K562 (cell line): ENCODE results near the gene NASP. TPM values are rescaled to one million over a fixed set of nuclear protein-coding genes. Genes with fewer than 3 reads are reported as not detected.
A peak's percentile ranks its signal among the peaks of the same experiment; 100 is the strongest.

Experiments used
- ARID2 ChIP-seq: fragments of 450-650 bp; IDR thresholded peaks from 2 replicates; pipeline ENCODE4 v1.6.1; 2017; ENCODE audit warnings: antibody characterized with exemption, mild to moderate bottlenecking
- ATF7 ChIP-seq: fragments of 450-650 bp; IDR thresholded peaks from 2 replicates; pipeline ENCODE4 v1.7.1; 2014; ENCODE audit warnings: mild to moderate bottlenecking, moderate library complexity
- BHLHE40 ChIP-seq: IDR thresholded peaks from 2 replicates; pipeline ENCODE4 v1.6.1; 2011; ENCODE audit warnings: low read length, improper control_type of control experiment
- ESRRA ChIP-seq: fragments of 450-650 bp; IDR thresholded peaks from 2 replicates; pipeline ENCODE4 v1.6.1; 2014; ENCODE audit warnings: low read depth, mild to moderate bottlenecking, moderate library complexity, borderline replicate concordance
- HMGXB4 ChIP-seq: sonication (generic); formaldehyde crosslinking; IDR thresholded peaks from 2 replicates; pipeline ENCODE4 v1.8.1; 2023; ENCODE audit warnings: mild to moderate bottlenecking, missing genetic modification reagents
- MAFK ChIP-seq: IDR thresholded peaks from 2 replicates; pipeline ENCODE4 v1.6.1; 2011; ENCODE audit warnings: low read length, improper control_type of control experiment
- MTA3 ChIP-seq: fragments of 450-650 bp; formaldehyde crosslinking; IDR thresholded peaks from 2 replicates; pipeline ENCODE4 v1.6.1; 2017; ENCODE audit warnings: mild to moderate bottlenecking, borderline replicate concordance
- NFE2 ChIP-seq: IDR thresholded peaks from 2 replicates; pipeline ENCODE4 v1.6.1; 2014; ENCODE audit warnings: antibody characterized with exemption, low read depth
- PML ChIP-seq: IDR thresholded peaks from 2 replicates; pipeline ENCODE4 v1.6.1; 2012; ENCODE audit warnings: low read length, inconsistent platforms
- SP1 ChIP-seq: sonication (generic); formaldehyde crosslinking; IDR thresholded peaks from 2 replicates; pipeline ENCODE4 v1.8.1; 2022; ENCODE audit warnings: mild to moderate bottlenecking, missing genetic modification reagents
- STAG1 ChIP-seq: sonication (generic); formaldehyde crosslinking; IDR thresholded peaks from 2 replicates; pipeline ENCODE4 v1.5.0; 2020; ENCODE audit warnings: missing genetic modification reagents, borderline replicate concordance
- XRCC5 ChIP-seq: fragments of 200-400 bp; formaldehyde crosslinking; IDR thresholded peaks from 2 replicates; pipeline ENCODE4 v1.6.1; 2017; ENCODE audit warnings: low read depth, mild to moderate bottlenecking, low read length
- ZNF41 ChIP-seq: fragments of 250-450 bp; sonication (Bioruptor Pico); conservative IDR thresholded peaks from 2 replicates; pipeline ENCODE4 v1.4.0; 2020; ENCODE audit warnings: mild to moderate bottlenecking
- ZNF583 ChIP-seq: fragments of 250-450 bp; sonication (Bioruptor Pico); IDR thresholded peaks from 2 replicates; pipeline ENCODE4 v1.4.0; 2020
- ZZZ3 ChIP-seq: fragments of 450-650 bp; IDR thresholded peaks from 2 replicates; pipeline ENCODE4 v1.6.1; 2016; ENCODE audit warnings: antibody characterized with exemption, mild to moderate bottlenecking, moderate library complexity
- polyA plus RNA-seq, 8 experiments: library from polyadenylated mRNA; depleted of rRNA in 4 of 8; stranded (reverse) in 5 of 8; unstranded in 3 of 8; fragments of >200 nt; fragmentation: Nextera tagmentation in 2 of 8; fragmentation: Illumina TruSeq in 1 of 8; extraction: Ambion mirVana in 2 of 8; extraction: Trizol in 1 of 8; gene quantifications; 2 replicates each; pipeline versions ENCODE4 v1.2.1 to v1.2.3, GENCODE V29; 2011 to 2014; ENCODE audit warnings: inconsistent platforms in 1 of 8, missing spikeins in 1 of 8
- total RNA-seq, 7 experiments: library from RNA; depleted of rRNA in 6 of 7; stranded (reverse); fragments of >200 nt in 6 of 7; fragmentation: Illumina TruSeq in 2 of 7; extraction: Trizol in 2 of 7; gene quantifications; 2 replicates each; pipeline versions ENCODE4 v1.2.1 to v1.2.3, GENCODE V29; 2011 to 2021; ENCODE audit warnings: low replicate concordance in 1 of 7
- TF ChIP-seq, protein P1 (sequence below): fragments of 250-450 bp; sonication (Bioruptor Pico); IDR thresholded peaks from 2 replicates; pipeline ENCODE4 v1.4.0; 2020; ENCODE audit warnings: mild to moderate bottlenecking, moderate library complexity

NASP gene
- total and polyA plus RNA-seq, 9 of the 15 experiments (the other 6 are each of a cell fraction or from before 2014, with no cell fraction given), result 199 to 578 (median 419) TPM

DNA sequence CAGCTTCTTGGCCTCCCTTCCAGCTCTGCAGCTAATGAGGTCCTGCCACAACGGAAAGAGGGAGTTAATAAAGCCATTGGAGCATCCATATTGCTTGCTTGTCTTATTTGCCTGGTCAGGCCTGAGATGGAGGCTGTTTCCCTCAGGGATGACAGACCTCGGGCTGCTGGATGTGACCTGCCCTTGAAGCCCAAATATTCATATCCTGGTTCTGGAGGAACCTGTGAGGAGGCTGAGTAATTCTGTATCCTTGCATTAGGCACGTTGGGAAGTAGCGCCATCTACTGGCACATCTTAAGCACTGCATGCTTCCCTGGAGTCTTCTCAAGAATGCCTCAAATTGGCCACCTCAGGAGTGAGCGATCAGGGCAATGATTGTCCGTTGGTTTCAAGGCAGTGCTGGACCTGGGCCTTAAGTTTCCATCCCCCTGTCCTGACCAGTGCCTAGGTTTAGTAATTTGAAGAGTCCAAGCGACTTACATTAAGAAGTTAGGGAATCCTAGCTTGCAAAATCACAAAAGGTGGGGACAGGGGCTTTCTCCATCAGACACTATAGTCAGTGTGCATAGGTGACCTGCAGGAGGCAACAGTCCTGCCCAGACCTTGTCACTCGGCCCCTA, 13.8 kb upstream of the NASP start (continued):
- TF ChIP-seq BHLHE40, result peak; percentile 81
- no peak; the same call in 1 of the 2 replicates for TF ChIP-seq HMGXB4
- no peak for TF ChIP-seq NFE2
- TF ChIP-seq, protein P1, sequence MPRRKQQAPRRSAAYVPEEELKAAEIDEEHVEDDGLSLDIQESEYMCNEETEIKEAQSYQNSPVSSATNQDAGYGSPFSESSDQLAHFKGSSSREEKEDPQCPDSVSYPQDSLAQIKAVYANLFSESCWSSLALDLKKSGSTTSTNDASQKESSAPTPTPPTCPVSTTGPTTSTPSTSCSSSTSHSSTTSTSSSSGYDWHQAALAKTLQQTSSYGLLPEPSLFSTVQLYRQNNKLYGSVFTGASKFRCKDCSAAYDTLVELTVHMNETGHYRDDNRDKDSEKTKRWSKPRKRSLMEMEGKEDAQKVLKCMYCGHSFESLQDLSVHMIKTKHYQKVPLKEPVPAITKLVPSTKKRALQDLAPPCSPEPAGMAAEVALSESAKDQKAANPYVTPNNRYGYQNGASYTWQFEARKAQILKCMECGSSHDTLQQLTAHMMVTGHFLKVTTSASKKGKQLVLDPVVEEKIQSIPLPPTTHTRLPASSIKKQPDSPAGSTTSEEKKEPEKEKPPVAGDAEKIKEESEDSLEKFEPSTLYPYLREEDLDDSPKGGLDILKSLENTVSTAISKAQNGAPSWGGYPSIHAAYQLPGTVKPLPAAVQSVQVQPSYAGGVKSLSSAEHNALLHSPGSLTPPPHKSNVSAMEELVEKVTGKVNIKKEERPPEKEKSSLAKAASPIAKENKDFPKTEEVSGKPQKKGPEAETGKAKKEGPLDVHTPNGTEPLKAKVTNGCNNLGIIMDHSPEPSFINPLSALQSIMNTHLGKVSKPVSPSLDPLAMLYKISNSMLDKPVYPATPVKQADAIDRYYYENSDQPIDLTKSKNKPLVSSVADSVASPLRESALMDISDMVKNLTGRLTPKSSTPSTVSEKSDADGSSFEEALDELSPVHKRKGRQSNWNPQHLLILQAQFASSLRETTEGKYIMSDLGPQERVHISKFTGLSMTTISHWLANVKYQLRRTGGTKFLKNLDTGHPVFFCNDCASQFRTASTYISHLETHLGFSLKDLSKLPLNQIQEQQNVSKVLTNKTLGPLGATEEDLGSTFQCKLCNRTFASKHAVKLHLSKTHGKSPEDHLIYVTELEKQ (CRISPR knock-in tag), result no peak
- TF ChIP-seq ARID2, result peak; percentile 71
- 0 out of 2 replicates have a peak, but pooled peaks have one; percentile 43 for TF ChIP-seq ZZZ3
- TF ChIP-seq ESRRA, result peak; percentile 34; the same call in 1 of the 2 replicates
- no peak for TF ChIP-seq ZNF583 (CRISPR knock-in tag)
- 0 out of 2 replicates have a peak, but pooled peaks have one; percentile 37 for TF ChIP-seq PML
- peak; percentile 53; the same call in 1 of the 2 replicates for TF ChIP-seq STAG1 (CRISPR knock-in tag)
- TF ChIP-seq ATF7, result 0 out of 2 replicates have a peak, but pooled peaks have one; percentile 41
- TF ChIP-seq MTA3, result peak; percentile 25; the same call in 1 of the 2 replicates
- TF ChIP-seq ZNF41, result 0 out of 2 replicates have a peak, but pooled peaks have one; percentile 22
- TF ChIP-seq MAFK, result 0 out of 2 replicates have a peak, but pooled peaks have one; percentile 21
- 0 out of 2 replicates have a peak, but pooled peaks have one; percentile 11 for TF ChIP-seq SP1
- TF ChIP-seq XRCC5, result peak; percentile 51; the same call in 1 of the 2 replicates
